ENCODE data around the gene MOSMO. TPM values are rescaled to one million over a fixed set of nuclear protein-coding genes. Genes with fewer than 3 reads are reported as not detected.

The MOSMO gene
- total and polyA plus RNA-seq, 2 donors (not counting 1 experiment from before 2014, with no cell fraction given): 13.0 to 20.2 TPM

DNA sequence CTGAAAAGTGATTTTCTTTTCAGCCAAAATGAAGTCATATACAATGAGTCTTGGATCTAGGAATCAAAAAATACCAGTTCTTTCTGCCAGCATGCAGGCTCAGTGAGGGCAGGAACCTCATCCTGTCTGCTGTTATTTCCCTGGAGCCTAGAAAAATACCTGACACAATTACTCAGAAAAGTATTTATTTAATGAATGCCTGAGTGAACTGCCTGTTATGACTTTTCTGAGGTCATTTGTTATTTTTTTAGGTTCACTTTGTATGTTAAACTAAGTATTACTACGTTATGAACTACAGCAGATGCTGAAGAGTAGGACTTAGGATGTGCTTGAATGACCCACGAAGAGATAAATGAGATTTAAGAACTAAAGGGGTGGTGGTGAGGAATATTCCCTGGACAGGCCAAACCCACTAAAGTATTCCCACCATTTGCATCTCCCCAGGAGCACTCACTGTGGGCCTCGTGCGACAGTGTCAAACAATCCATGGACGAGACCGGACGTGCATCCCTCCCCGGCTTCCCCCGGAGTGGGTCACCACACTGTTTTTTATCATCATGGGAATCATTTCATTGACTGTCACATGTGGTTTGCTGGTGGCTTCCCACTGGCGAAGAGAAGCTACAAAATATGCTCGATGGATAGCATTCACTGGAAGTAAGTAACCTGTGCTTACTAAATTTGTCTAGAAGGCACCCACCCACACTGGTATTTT, 67.3 kb downstream of the MOSMO start:
- H3K36me3 ChIP-seq (replicated peaks in 1 of 2; ENCODE audit: control extremely low read depth in 1 of 2, control insufficient read depth in 1 of 2, extremely low read depth in 1 of 2, insufficient read depth in 2 of 2, low read length in 1 of 2): peaks cover 0 to 4% of the 10 kb centered on the region in 2 experiments
- H3K4me2 ChIP-seq (replicated peaks; ENCODE audit: low read depth, low read length, poor library complexity, severe bottlenecking): no peak overlapping the region
- Mint-ChIP-seq H3K27me3 (no peaks in the 10 kb centered on the region), H3K4me1 (no peaks in the 10 kb centered on the region), H3K4me3 (no peak overlapping the region), H3K27ac (peak overlapping the region; percentile 37), H3K9me3 (ENCODE audit: insufficient read depth) (no peaks in the 10 kb centered on the region)
- no peak overlapping the region for H3K9ac ChIP-seq (ENCODE audit: low read length)
- H3K9me3 ChIP-seq (ENCODE audit: control extremely low read depth in 1 of 3, control insufficient read depth in 2 of 3, insufficient read depth in 1 of 3, low read length in 2 of 3): no peaks in the 10 kb centered on the region
- ChIA-PET CTCF (interaction anchor here (0.6 to 5.5 kb wide), 4 partner anchors 24 to 124 kb away, joined by 3 to 290 read pairs (median 3); partner anchors contain the start of genes MOSMO and PDZD9), POLR2A (no interaction called here)
- no peak overlapping the region for H3K27ac ChIP-seq (ENCODE audit: low read length in 2 of 2)
- no peaks in the 10 kb centered on the region for H3K27me3 ChIP-seq (replicated peaks in 1 of 4; ENCODE audit: control extremely low read depth in 1 of 4, control insufficient read depth in 3 of 4, insufficient read depth in 4 of 4, low read length in 3 of 4)
- no peak for DNase-seq
- H2AFZ ChIP-seq (ENCODE audit: insufficient read depth, low read depth, low read length, poor library complexity, severe bottlenecking): no peak overlapping the region
- H4K20me1 ChIP-seq (ENCODE audit: control insufficient read depth, insufficient read depth, low read length, poor library complexity, severe bottlenecking): peaks cover 10% of the 10 kb centered on the region
- 98% methylated on average over 7 of the region's 11 CpGs for WGBS (ENCODE audit: insufficient coverage)
- ATAC-seq (ENCODE audit: low read depth): no peak
- no peak overlapping the region for H3K4me3 ChIP-seq (ENCODE audit: control extremely low read depth in 1 of 5, extremely low read depth in 1 of 5, insufficient read depth in 1 of 5, low read depth in 2 of 5, low read length in 4 of 5)
- no peaks in the 10 kb centered on the region for H3K4me1 ChIP-seq (ENCODE audit: control insufficient read depth in 2 of 2, insufficient read depth in 2 of 2, low read length in 2 of 2)
- H3K79me2 ChIP-seq (ENCODE audit: control insufficient read depth, insufficient read depth, low read length): no peaks in the 10 kb centered on the region
- intact Hi-C loops (cut with micrococcal nuclease): loop anchor here (5.0 kb wide), 1 partner anchor 43 kb away; no protein-coding TSS in a partner anchor
- TF ChIP-seq, protein P1, sequence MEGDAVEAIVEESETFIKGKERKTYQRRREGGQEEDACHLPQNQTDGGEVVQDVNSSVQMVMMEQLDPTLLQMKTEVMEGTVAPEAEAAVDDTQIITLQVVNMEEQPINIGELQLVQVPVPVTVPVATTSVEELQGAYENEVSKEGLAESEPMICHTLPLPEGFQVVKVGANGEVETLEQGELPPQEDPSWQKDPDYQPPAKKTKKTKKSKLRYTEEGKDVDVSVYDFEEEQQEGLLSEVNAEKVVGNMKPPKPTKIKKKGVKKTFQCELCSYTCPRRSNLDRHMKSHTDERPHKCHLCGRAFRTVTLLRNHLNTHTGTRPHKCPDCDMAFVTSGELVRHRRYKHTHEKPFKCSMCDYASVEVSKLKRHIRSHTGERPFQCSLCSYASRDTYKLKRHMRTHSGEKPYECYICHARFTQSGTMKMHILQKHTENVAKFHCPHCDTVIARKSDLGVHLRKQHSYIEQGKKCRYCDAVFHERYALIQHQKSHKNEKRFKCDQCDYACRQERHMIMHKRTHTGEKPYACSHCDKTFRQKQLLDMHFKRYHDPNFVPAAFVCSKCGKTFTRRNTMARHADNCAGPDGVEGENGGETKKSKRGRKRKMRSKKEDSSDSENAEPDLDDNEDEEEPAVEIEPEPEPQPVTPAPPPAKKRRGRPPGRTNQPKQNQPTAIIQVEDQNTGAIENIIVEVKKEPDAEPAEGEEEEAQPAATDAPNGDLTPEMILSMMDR (IDR thresholded peaks at IDR 0.05): no peak
- no peak for TF ChIP-seq EZH2 (IDR thresholded peaks at IDR 0.05; ENCODE audit: borderline replicate concordance, insufficient read depth, low read depth, low read length, poor library complexity, severe bottlenecking)

DNA sequence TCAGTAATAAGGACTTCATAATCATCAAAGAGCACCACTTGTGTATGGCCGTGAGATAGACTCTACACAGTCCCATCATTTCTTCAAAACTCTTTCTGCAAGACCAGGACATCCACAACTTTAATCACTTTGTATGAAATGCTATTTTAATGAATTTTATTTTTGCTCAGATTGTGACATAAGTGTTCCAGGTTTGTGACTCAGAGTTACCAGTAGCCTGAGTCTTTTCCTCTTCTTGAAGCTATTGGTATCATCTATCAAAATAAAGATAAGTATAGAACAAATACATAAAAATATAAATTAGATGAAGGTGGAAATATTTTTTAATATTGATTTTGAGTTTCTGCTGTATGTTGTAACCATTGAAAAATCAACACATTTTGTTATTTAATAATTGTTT, 67.9 kb downstream of the MOSMO start:
- Histone ChIP-seq H3K4me2 (replicated peaks; ENCODE audit: low read depth, low read length, poor library complexity, severe bottlenecking) (no peak overlapping the region), H3K27me3 (replicated peaks in 1 of 4; ENCODE audit: control extremely low read depth in 1 of 4, control insufficient read depth in 3 of 4, insufficient read depth in 4 of 4, low read length in 3 of 4) (no peaks in the 10 kb centered on the region), H2AFZ (ENCODE audit: insufficient read depth, low read depth, low read length, poor library complexity, severe bottlenecking) (no peak overlapping the region), H4K20me1 (ENCODE audit: control insufficient read depth, insufficient read depth, low read length, poor library complexity, severe bottlenecking) (peaks cover 9% of the 10 kb centered on the region), H3K36me3 (replicated peaks in 1 of 2; ENCODE audit: control extremely low read depth in 1 of 2, control insufficient read depth in 1 of 2, extremely low read depth in 1 of 2, insufficient read depth in 2 of 2, low read length in 1 of 2) (peaks cover 0 to 4% of the 10 kb centered on the region in 2 experiments), H3K9me3 (ENCODE audit: control extremely low read depth in 1 of 3, control insufficient read depth in 2 of 3, insufficient read depth in 1 of 3, low read length in 2 of 3) (no peaks in the 10 kb centered on the region), H3K9ac (ENCODE audit: low read length) (no peak overlapping the region), H3K27ac (ENCODE audit: low read length in 2 of 2) (no peak overlapping the region), H3K4me1 (ENCODE audit: control insufficient read depth in 2 of 2, insufficient read depth in 2 of 2, low read length in 2 of 2) (no peaks in the 10 kb centered on the region), H3K79me2 (ENCODE audit: control insufficient read depth, insufficient read depth, low read length) (no peaks in the 10 kb centered on the region), H3K4me3 (ENCODE audit: control extremely low read depth in 1 of 5, extremely low read depth in 1 of 5, insufficient read depth in 1 of 5, low read depth in 2 of 5, low read length in 4 of 5) (no peak overlapping the region)
- ChIA-PET CTCF (interaction anchor here (0.6 to 5.5 kb wide), 4 partner anchors 23 to 125 kb away, joined by 3 to 290 read pairs (median 3); partner anchors contain the start of genes MOSMO and PDZD9), POLR2A (no interaction called here)
- no peaks in the 10 kb centered on the region for H3K4me1 Mint-ChIP-seq
- no peaks in the 10 kb centered on the region for H3K27me3 Mint-ChIP-seq
- DNase-seq (no peak), ATAC-seq (ENCODE audit: low read depth) (no peak)
- H3K4me3 Mint-ChIP-seq: no peak overlapping the region
- no peaks in the 10 kb centered on the region for H3K9me3 Mint-ChIP-seq (ENCODE audit: insufficient read depth)
- intact Hi-C loops (cut with micrococcal nuclease): loop anchor here (5.0 kb wide), 1 partner anchor 43 kb away; no protein-coding TSS in a partner anchor
- TF ChIP-seq, protein P1 (IDR thresholded peaks at IDR 0.05): no peak
- no peak for TF ChIP-seq EZH2 (IDR thresholded peaks at IDR 0.05; ENCODE audit: borderline replicate concordance, insufficient read depth, low read depth, low read length, poor library complexity, severe bottlenecking)
- no CpG with 5 or more reads among the region's 1 CpG for WGBS (ENCODE audit: insufficient coverage)
- no peak overlapping the region for H3K27ac Mint-ChIP-seq
